Lung (tissue), 12 donors: ENCODE measurements around the gene SDK1. TPM values are rescaled to one million over a fixed set of nuclear protein-coding genes. Genes with fewer than 3 reads are reported as not detected.

ENCODE experiments used
- ATAC-seq: fragments of 200-7000 bp; cut with Tn5 transposase; one replicate; pipeline ENCODE4 v1.9.1; 2020; ENCODE audit warnings: moderate number of reproducible peaks; ENCODE audit not compliant: insufficient read depth, low FRiP score
- DNase-seq, 3 donors: peaks; one replicate each; pipeline ENCODE4 v3.0.0-alpha.2; 2013 to 2017
- H3K27ac ChIP-seq, 2 donors: one replicate each; pipeline ENCODE4 v1.5.1; 2013; ENCODE audit warnings: mild to moderate bottlenecking in 2 of 2, moderate library complexity in 2 of 2, control low read depth in 1 of 2, inconsistent platforms in 1 of 2, low read depth in 1 of 2, low read length in 1 of 2
- H3K27me3 ChIP-seq, 3 donors: one replicate each; pipeline ENCODE4 v1.5.1; 2013; ENCODE audit warnings: low read length in 2 of 3; ENCODE audit not compliant: control insufficient read depth in 3 of 3, insufficient read depth in 3 of 3
- H3K36me3 ChIP-seq, 4 donors: one replicate each; pipeline ENCODE4 v1.5.1; 2013; ENCODE audit warnings: low read length in 4 of 4, mild to moderate bottlenecking in 1 of 4, moderate library complexity in 1 of 4; ENCODE audit not compliant: control insufficient read depth in 4 of 4, insufficient read depth in 4 of 4
- H3K4me1 ChIP-seq, 5 donors: one replicate each; pipeline ENCODE4 v1.5.1; 2013; ENCODE audit warnings: low read length in 5 of 5, mild to moderate bottlenecking in 2 of 5, moderate library complexity in 1 of 5; ENCODE audit not compliant: control insufficient read depth in 5 of 5, insufficient read depth in 5 of 5
- H3K4me3 ChIP-seq: one replicate; pipeline ENCODE4 v1.5.1; 2013; ENCODE audit warnings: mild to moderate bottlenecking, control low read depth, moderate library complexity
- H3K9ac ChIP-seq, 2 donors: one replicate each; pipeline ENCODE4 v1.5.1; 2013; ENCODE audit warnings: low read length in 2 of 2, control low read depth in 1 of 2; ENCODE audit not compliant: insufficient read depth in 1 of 2
- H3K9me3 ChIP-seq, 4 donors: one replicate each; pipeline ENCODE4 v1.5.1; 2013; ENCODE audit warnings: low read length in 3 of 4, mild to moderate bottlenecking in 1 of 4, moderate library complexity in 1 of 4; ENCODE audit not compliant: control insufficient read depth in 4 of 4, insufficient read depth in 3 of 4
- CTCF ChIP-seq: IDR thresholded peaks from 2 replicates; pipeline ENCODE4 v1.5.1; 2012; ENCODE audit warnings: mild to moderate bottlenecking; ENCODE audit errors: control extremely low read depth, extremely low read depth
- WGBS, 2 donors: extraction: QIAGEN DNeasy Blood & Tissue Kit; methylation state at CpG; one replicate each; pipeline ENCODE4 v1.1.7; 2013; 5-methylcytosine and 5-hydroxymethylcytosine counted together
- polyA plus RNA-seq, 2 donors: library from polyadenylated mRNA; stranded (reverse); fragments of 200-250 nt; gene quantifications; one replicate each; pipeline ENCODE4 v1.2.1, GENCODE V29; 2013
- total RNA-seq, 2 donors: library from RNA; depleted of rRNA in 1 of 2; stranded (reverse); fragments of >200 nt in 1 of 2; gene quantifications; one replicate each; pipeline ENCODE4 v1.2.1, GENCODE V29; 2014 to 2021
- donor health status: control.
- donor health status: control.
- donor health status: Bipolar disorder and iron deficiency.
- donor health status: healthy.
- donor health status: DM: yes; HTN: yes; CAD: no.

The SDK1 gene
- total and polyA plus RNA-seq, 4 donors: 3.7 to 30.1 (median 12.7) TPM

- ATAC-seq: no peak
- TF ChIP-seq CTCF: no peak
- no peaks in the 10 kb centered on the region for H3K36me3 ChIP-seq
- H3K9me3 ChIP-seq: no peaks in the 10 kb centered on the region
- peak in 2 of 3 donors; percentile 16 to 27 for DNase-seq
- H3K27me3 ChIP-seq: no peaks in the 10 kb centered on the region
- no peak overlapping the region for H3K9ac ChIP-seq
- WGBS, 2 donors: 86 to 94% methylated on average over 6 of the region's 6 CpGs
- no peak overlapping the region for H3K27ac ChIP-seq
- no peak overlapping the region for H3K4me3 ChIP-seq
- peaks cover 0 to 8% (median 0%) of the 10 kb centered on the region in 5 donors for H3K4me1 ChIP-seq
These were observed 236.3 kb downstream of the SDK1 start for GRCh38 chr7:3537210-3537875.

GRCh38 chr7:3538041-3538440, 237.0 kb downstream of the SDK1 start:
- ATAC-seq: no peak
- no peak for TF ChIP-seq CTCF

GRCh38 chr7:3540456-3541220, 239.6 kb downstream of the SDK1 start:
- peaks cover 0 to 2% (median 0%) of the 10 kb centered on the region in 4 donors for H3K9me3 ChIP-seq
- ATAC-seq: no peak
- TF ChIP-seq CTCF: no peak
- no peaks in the 10 kb centered on the region for H3K36me3 ChIP-seq
- H3K4me1 ChIP-seq: peaks cover 0 to 6% (median 0%) of the 10 kb centered on the region in 5 donors
- no peak for DNase-seq
- no peak overlapping the region for H3K27ac ChIP-seq
- 68 to 76% methylated on average over 5 of the region's 5 CpGs for WGBS, 2 donors
- H3K9ac ChIP-seq: no peak overlapping the region
- no peaks in the 10 kb centered on the region for H3K27me3 ChIP-seq
- H3K4me3 ChIP-seq: no peak overlapping the region

More at GRCh38 chr7:3538041-3538440, 237.0 kb downstream of the SDK1 start:
- Histone ChIP-seq H3K9me3 (no peaks in the 10 kb centered on the region), H3K4me1 (peaks cover 0 to 6% (median 0%) of the 10 kb centered on the region in 5 donors), H3K36me3 (no peaks in the 10 kb centered on the region), H3K27me3 (no peaks in the 10 kb centered on the region), H3K27ac (no peak overlapping the region), H3K9ac (no peak overlapping the region), H3K4me3 (no peak overlapping the region)
- 86 to 93% methylated on average over 3 of the region's 3 CpGs for WGBS, 2 donors
- DNase-seq: peak in 2 of 3 donors; percentile 29 to 32
